ENCODE measurements around the gene CLTC.

GRCh38 chr17:59683283-59683682 lies 63.6 kb downstream of the CLTC start:
- TF ChIP-seq CTCF (IDR thresholded peaks at IDR 0.05) (no peak), POLR2A (IDR thresholded peaks at IDR 0.05; ENCODE audit: low read length) (no peak), ZSCAN20 (CRISPR knock-in tag; IDR thresholded peaks at IDR 0.05) (no peak), CHD2 (IDR thresholded peaks at IDR 0.05; ENCODE audit: low read length, partially characterized antibody) (no peak), SREBF2 (IDR thresholded peaks at IDR 0.05) (no peak), REST (IDR thresholded peaks at IDR 0.05) (no peak), HMGXB4 (CRISPR knock-in tag; IDR thresholded peaks at IDR 0.05; ENCODE audit: borderline replicate concordance) (no peak), FOSL2 (IDR thresholded peaks at IDR 0.05) (no peak), FOSL2 (CRISPR knock-in tag; IDR thresholded peaks at IDR 0.05) (no peak), MAX (IDR thresholded peaks at IDR 0.05) (no peak), PHF8 (IDR thresholded peaks at IDR 0.05; ENCODE audit: borderline replicate concordance, low read depth) (no peak), FOXS1 (CRISPR knock-in tag; IDR thresholded peaks at IDR 0.05) (no peak), RNF2 (IDR thresholded peaks at IDR 0.05; ENCODE audit: borderline replicate concordance, low read depth) (no peak), BHLHE40 (IDR thresholded peaks at IDR 0.05; ENCODE audit: low read depth, low read length) (no peak), MYC (IDR thresholded peaks at IDR 0.05; ENCODE audit: borderline replicate concordance, low read length) (no peak)
